Sigmoid colon (tissue), 4 donors: ENCODE data around the gene GAB4.

Experiments used
- CTCF ChIP-seq, 4 experiments: fragments of 450-650 bp in 3 of 4; fragments of 200-600 bp in 1 of 4; IDR thresholded peaks; one replicate each; pipeline ENCODE4 v1.5.1; 2016 to 2019; ENCODE audit warnings: antibody characterized with exemption in 4 of 4, mild to moderate bottlenecking in 3 of 4, moderate library complexity in 2 of 4
- EP300 ChIP-seq, 4 donors: sonication (generic); formaldehyde crosslinking; IDR thresholded peaks; one replicate each; pipeline ENCODE4 v1.6.1; 2017; ENCODE audit warnings: antibody characterized with exemption in 4 of 4
- POLR2A ChIP-seq, 2 donors: fragments of 450-650 bp; IDR thresholded peaks; one replicate each; pipeline ENCODE4 v1.6.1; 2016; ENCODE audit warnings: antibody characterized with exemption in 2 of 2, mild to moderate bottlenecking in 2 of 2, moderate library complexity in 2 of 2
- POLR2AphosphoS5 ChIP-seq, 4 donors: sonication (generic); formaldehyde crosslinking; IDR thresholded peaks; one replicate each; pipeline ENCODE4 v1.6.1; 2017; ENCODE audit warnings: antibody characterized with exemption in 4 of 4

GRCh38 chr22:17047656-17048055 is 39.6 kb upstream of the GAB4 start:
- TF ChIP-seq POLR2A (IDR thresholded peaks at IDR 0.05) (no peak), CTCF (IDR thresholded peaks at IDR 0.05) (no peak), EP300 (IDR thresholded peaks at IDR 0.05) (no peak), POLR2AphosphoS5 (IDR thresholded peaks at IDR 0.05) (no peak)
